Measurements from ENCODE around the gene CDH15.
"Not testable (repeated sequence)": the region's sequence is repeated elsewhere in the genome, so short reads cannot be mapped to it uniquely, and the experiment has no call there.

Gene CDH15

DNA sequence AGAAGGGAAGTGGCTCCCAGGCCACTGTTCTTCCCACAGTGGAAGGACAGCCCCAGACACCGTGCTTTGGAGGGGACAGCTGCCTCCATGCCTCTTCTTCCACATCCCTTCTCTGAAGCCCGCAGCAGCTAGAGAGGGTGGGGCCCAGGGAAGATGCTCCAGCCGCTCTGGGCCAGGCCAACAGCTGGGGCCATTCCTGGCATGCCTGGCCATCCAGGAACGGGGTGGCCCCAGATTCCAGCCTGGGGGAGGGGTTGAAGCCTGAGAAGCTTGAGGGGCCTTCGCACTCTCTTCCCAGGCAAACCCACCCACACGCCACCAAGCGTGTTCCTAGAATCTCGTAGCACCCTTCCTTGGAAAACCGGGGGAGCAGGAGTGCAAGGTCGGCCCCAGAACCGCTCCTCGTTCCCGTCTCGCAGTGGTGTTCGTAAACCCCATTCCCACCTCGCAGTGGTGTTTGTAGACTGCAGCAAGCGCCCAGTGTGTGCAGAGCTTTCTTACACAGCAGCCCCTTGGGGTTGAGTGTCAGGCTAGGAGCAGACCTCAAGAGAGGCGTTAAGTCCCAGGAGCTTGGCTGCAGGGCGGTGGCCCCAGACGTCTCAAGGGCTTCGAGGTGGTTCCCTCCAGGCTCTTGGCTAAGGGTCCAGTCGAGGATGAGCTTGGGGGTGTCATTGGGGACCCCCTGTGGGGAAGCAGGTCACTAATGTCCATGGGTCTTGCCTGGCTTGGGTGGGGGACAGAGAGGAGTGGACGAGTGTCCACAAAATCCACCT lies 2.7 kb downstream of the CDH15 start:
- DNase-seq = peak; percentile 72

DNA sequence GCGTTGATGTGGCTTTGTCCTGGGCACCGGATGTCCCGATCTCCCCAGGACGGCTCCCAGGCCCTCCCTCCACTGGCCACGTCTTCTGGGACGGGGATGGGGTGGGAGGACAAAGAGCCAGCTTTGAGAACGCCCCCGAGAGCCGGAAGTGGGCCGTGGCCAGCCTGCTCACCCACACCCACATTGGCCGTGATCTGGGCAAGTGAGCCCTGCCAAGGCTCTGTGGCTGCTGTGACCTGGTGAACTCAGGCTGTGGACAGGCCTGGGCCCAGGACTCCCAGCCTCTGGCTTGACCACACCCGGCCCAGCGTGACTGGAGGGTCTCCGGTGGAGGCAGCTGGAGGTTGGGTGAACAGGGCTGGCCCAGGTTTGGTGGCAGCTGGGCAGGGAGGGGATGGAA lies 3.3 kb downstream of the CDH15 start:
- peak; percentile 83 for DNase-seq

DNA sequence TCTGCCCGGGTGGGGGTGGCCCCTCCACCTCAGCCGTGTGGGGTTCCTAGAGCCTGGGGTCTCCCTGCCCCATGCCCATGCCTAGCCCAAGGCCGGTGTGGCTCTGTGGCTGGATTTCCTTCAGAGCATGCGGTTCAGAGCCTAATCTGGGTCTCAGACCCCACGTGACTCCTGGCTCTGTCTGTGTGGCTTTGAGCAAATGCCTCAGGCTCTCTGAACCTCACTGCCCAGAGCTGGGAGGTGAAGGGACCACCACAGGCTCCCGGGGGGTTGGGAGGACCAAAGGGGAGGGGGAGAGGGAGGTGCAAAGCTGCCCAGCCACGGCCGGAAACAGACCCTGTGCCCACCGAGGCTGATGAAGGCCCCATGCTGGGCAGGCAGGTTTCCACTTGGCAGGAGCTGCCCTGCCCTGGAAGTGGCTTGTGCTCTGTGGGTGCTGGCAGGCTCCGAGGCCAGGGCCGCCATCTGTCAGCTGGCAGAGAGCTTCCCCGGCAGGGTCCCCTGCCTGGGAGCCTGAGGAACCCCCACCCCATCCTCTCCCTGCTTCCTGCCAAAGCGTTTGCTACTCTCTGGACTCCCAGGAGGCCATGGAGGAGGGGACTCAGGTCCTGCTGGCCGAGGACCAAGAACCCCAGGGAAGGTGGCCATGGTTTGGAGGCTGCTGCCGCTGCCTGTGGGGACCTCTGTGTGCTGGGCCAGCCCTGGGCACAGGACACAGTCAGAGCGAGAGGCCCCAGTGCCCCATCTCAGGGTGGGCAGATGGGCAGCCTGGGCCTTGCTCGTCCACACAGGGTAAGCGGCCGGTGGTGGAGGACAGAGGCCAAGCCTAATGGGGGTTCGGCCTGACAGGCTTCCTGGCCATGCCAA lies 4.0 kb downstream of the CDH15 start:
- no peak for DNase-seq

DNA sequence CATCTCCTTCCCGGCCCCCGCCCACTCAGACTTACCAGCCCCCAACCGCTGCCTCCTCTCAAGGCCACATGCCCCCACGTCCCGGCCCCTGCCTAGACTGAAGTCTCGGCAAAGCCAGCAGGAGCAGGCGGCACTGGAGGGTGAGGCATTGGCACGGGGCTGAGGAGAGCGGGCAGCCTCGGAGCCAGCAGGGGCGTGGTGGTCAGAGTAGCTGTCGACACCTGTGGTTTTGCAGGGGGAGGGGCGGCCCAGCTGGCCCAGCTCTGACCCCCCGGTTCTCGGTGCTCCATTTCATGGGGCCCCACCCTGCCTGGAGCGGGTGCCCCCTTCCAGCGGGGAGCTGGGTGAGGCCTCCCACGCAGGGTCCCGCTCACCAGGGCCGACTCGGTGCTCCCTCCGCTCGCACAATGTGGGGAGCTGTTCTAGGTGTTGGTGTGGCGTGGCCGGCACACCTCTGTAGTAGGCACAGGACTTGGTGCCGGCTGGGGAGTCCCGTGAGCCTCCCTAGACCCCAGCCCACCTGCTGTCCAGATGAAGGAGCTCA lies 4.7 kb downstream of the CDH15 start:
- DNase-seq = peak; percentile 69

DNA sequence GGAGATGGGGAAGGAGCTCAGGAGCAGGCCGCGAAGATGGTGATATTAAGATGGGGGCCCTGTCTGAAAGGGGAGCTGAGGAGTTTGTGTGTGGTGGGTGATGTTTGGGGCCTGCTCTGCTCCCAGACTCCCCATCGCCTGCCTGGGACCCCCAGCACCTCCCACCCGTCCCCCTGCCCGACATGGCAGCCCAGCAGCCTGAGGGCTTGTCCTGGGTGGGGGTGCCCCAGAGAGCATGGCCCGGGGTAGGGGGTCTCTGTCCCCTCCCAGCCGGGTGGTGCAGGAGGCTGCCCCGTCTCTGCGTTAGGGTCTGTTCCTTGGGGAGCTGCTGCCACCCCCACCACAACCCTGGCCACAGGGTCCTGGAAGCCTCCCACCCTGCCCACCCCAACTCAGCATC lies 5.2 kb downstream of the CDH15 start:
- DNase-seq = no peak

DNA sequence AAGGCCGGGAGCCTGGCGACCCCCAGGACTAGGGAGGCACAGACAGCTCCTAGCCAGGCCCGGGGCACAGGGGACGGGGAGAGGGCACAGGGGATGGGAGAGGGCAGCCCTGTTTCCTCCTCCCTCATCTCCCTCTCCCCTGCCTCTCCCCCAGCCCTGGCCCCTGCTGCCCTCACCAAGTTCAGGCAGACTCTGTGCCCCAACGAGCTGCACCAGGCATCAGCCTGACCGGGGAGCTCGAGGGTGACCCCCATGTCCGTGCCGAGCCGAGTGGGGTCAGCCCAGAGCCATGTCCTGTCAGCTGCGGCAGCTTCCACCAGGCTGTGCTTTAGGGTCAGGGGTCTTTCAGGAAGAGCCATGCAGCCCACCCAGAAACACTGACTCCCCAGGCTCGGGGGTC lies 6.0 kb downstream of the CDH15 start:
- no peak for DNase-seq

DNA sequence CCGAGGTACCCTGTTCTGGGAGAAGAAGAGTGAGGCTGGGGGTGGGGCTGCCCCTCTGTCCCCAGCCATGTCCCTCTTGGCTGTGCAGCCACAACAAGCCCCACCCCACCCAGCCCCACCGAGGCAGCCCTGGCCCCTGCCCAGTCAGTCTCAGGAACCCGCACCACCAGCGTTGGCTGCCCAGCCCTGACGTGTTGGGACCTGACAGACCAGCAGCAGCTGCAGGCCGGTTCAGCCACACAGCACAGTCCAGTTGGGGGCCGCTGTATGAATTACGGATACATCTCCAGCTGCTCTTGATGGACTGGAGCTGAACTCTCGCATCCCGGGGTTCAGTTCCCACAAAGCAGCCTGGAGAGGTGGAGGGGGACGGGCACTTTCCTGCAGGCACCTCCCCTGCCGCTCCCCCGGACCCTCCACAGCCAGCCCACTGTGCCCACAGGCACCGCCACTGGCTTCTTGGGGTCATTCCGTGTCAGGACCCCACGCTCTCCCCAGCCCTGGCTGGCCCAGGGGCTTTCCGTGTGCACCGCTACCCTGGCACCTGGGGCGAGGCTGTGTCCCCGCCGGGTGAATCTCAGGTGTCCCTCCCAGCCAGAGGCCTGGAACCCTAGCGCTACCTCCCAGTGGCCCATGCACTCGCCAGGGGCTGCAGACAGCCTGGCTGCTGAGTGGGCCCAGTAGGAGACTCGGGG lies 7.1 kb downstream of the CDH15 start:
- DNase-seq = no peak

DNA sequence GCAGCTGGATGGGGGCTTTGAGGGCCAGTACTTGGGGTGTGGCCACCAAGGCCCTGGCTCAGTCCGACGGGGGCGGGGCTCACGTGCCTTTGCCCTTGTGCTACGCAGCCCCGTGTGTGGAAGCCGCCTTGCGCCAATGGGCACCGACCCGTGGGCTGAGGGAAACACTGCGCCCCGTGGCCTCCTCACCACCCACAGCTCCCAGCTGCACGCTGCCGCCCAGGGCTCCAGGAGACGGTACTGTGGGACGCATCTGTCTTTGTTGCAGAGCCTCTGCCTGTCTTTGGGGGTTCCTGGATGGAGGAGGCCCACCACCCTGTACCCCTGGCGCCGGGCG lies 7.6 kb downstream of the CDH15 start:
- no peak for DNase-seq

DNA sequence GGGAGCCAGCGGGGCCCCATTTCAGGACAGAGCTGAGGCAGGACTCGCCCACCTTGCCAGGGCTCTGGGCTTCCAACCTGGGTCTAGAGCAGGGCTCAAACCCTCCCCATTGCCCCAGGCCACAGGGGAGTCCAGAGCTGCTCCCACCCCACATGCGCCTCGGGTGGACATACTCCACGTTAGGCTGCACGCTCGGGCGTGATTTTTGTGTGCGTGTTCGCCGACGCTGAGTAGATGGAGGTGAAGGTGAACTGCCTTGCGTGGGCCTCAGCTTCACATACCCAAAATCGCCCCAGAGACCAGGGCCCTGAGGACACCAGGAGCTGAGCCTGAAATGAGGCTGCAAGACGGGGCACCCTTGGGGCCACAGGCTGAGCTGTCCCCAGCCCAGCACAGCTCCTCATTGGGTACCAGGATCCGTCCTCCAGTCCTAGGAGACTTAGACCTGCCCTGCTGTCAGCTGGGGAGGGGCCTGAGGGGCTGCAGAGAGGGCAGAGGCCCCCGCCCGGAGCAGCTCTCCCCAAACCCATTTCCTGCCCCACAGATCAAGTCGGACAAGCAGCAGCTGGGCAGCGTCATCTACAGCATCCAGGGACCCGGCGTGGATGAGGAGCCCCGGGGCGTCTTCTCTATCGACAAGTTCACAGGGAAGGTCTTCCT lies 8.2 kb downstream of the CDH15 start:
- DNase-seq = no peak

DNA sequence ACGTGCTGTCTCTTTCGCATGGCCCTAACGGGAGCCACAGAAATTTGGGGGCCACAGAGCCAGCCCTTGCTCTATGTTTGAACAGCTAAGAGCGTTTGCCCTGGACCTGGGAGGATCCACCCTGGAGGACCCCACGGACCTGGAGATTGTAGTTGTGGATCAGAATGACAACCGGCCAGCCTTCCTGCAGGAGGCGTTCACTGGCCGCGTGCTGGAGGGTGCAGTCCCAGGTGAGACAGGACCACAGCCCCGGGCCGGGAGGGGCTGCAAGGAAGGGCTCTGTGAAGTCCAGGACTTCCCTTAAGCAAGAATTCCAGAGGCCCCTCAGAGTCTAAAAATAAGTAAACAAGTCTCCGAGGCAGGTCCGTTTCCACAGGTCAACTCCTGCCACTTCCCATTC lies 11.9 kb downstream of the CDH15 start:
- peak; percentile 25 for DNase-seq

DNA sequence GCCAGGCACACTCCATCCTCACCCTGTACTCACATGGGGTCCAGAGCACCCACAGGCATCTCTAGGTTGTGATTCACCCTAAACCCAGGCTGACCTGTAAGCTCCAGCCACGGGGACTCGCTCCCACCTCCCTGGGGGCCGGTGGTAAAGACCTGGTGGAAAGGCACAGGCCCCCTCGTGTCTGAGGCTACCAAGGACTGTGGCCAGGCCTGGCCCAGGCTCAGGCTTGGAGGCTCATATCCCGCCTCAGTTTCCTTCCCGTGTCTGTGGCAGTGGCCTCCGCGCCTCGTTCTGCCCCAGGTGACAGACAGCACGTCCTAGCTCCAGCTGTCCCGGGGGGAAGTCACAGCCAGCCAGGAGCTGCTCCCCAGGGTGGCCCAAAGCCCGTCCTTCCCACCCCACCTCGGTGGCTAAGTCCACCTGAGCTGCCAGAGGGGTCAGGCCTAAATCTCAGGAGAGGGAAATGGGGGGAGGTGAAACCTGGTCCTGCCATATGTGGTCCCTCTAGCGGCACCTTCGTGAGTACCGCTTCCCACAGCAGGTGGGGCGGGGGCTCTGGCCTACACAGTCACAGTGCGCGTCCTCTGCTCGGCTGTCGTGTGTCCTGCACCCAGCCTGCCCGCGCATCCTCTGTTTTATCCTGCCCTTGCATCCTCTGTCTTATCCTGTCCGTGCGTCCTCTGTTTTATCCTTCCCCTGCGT lies 12.6 kb downstream of the CDH15 start:
- peak; percentile 24 for DNase-seq

DNA sequence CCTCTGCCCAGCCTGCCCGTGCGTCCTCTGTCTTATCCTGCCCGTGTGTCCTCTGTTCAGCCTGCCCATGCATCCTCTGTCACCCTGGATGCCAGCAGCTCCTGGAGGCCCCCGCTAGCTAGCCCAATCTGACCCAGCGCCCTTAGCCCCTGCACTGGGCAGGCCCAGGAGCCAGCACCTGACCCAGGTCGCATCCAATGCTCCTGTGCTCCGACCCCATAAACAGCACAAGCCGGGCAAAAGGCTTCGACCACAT lies 13.1 kb downstream of the CDH15 start:
- no peak for DNase-seq

DNA sequence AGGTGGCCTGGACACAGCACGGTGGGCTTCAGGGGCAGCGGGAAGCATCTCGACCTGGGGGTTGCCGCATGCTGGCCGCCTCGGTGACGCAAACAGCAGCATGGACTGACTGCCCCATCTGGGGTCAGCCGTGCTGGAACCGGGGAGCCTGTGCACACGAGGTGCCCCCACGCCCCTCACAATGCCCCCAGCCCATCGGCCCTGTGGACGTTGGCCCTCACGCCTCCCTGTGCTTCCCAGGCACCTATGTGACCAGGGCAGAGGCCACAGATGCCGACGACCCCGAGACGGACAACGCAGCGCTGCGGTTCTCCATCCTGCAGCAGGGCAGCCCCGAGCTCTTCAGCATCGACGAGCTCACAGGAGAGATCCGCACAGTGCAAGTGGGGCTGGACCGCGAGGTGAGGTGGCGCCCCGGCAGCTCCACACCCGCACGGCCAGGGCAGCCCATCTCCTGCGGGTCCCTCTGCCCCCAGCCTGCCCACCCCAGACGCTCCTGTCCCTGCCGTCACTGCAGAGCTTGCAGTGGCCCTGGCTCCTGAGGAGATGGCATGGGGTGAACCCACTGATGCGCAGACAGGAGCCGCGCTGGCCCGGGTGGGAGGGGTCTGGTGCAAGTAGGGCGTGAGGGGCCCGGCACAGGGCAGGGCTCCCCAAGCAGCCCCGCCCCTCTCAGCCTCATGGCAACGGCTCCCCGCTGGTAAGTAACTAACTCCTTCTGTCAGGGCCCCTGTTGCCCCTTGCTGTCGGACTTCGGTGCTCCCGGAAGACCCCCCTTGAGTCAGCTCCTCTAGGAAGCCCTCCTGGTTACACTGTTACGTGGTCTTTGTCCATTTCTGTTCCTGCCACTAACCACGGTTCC lies 13.6 kb downstream of the CDH15 start:
- peak; percentile 63 for DNase-seq

DNA sequence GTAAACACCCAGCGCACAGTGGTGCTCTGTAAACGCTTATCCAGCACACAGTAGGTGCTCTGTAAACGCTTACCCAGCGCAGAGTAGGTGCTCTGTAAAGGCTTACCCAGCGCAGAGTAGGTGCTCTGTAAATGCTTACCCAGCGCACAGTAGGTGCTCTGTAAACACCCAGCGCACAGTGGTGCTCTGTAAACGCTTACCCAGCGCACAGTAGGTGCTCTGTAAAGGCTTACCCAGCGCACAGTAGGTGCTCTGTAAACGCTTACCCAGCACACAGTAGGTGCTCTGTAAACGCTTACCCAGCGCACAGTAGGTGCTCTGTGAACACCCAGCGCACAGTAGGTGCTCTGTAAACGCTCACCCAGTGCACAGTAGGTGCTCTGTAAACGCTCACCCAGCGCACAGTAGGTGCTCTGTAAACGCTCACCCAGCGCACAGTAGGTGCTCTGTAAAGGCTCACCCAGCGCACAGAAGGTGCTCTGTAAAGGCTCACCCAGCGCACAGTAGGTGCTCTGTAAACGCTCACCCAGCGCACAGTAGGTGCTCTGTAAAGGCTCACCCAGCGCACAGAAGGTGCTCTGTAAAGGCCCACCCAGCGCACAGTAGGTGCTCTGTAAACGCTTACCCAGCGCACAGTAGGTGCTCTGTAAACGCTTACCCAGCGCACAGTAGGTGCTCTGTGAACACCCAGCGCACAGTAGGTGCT lies 14.5 kb downstream of the CDH15 start:
- DNase-seq = not testable (repeated sequence)

DNA sequence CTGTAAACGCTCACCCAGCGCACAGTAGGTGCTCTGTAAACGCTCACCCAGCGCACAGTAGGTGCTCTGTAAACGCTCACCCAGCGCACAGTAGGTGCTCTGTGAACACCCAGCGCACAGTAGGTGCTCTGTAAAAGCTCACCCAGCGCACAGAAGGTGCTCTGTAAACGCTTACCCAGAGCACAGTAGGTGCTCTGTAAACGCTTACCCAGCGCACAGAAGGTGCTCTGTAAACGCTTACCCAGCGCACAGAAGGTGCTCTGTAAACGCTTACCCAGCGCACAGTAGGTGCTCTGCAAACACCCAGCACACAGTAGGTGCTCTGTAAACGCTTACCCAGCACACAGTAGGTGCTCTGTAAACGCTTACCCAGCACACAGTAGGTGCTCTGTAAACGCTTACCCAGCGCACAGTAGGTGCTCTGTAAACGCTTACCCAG lies 15.1 kb downstream of the CDH15 start:
- DNase-seq = not testable (repeated sequence)

DNA sequence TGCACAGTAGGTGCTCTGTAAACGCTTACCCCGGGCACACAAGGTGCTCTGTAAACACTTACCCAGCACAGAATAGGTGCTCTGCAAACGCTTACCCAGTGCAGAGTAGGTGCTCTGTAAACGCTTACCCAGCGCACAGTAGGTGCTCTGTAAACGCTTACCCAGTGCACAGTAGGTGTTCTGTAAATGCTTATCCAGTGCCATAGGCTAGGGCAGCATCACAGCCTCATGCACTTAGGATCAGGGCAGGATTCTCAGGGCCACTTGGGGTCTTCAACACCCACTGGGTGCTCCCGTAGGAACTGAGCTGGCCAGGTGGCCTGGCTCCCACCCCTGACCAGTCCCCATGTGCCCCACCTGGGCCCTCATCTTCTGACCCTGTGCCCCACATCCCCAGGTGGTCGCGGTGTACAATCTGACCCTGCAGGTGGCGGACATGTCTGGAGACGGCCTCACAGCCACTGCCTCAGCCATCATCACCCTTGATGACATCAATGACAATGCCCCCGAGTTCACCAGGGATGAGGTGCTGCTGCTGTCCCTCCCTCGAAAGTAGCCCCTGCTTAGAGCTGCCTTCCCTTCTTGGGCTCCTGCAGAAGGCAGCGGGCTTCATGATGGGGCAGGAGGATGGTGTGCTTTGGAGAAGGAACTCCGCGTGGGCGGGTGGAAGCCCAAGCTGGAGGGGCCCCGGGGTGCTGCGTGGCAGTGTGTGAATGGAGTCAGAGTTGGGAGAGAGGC lies 15.7 kb downstream of the CDH15 start:
- DNase-seq = peak; percentile 40

DNA sequence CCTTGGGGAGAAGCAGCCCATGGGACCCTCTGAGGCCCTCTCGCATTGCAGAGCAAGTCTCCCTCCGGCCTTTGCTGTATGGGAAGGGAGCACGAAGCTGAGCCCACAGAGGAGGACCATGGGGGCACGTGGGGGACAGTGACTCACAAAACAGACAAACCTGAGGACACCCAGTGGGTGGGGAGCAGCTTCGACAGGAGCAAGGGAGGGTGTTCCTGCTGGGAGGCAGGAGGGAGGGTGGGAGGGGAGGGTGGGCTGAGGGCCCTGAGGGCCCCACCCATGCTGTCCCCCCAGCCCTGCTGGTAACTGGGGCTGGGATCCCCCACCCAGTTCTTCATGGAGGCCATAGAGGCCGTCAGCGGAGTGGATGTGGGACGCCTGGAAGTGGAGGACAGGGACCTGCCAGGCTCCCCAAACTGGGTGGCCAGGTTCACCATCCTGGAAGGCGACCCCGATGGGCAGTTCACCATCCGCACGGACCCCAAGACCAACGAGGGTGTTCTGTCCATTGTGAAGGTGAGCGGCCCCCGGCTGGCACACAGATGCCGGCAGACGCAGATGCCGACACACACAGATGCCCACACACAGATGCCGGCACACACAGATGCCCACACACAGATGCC lies 16.3 kb downstream of the CDH15 start:
- no peak for DNase-seq

DNA sequence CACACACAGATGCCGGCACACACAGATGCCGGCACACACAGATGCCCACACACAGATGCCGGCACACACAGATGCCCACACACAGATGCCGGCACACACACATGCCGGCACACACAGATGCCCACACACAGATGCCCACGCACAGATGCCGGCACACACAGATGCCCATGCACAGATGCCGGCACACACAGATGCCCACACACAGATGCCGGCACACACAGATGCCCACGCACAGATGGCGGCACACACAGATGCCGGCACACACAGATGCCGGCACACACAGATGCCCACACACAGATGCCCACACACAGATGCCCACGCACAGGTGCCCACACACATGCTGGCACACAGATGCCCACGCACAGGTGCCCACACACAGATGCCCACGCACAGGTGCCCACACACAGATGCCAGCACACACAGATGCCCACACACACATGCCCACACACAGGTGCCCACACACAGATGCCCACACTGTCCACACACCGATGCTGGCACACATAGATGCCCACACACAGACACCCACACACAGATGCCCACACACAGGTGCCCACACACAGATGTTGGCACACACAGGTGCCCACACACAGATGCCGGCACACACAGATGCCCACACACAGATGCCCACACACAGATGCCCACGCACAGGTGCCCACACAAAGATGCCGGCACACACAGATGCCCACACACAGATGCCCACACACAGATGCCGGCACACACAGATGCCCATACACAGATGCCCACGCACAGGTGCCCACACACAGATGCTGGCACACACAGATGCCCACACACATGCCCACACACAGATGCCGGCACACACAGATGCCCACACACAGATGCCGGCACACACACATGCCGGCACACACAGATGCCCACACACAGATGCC lies 17.2 kb downstream of the CDH15 start:
- DNase-seq = not testable (repeated sequence)
